ENCODE results near the gene UPF1. TPM values are rescaled to one million over a fixed set of nuclear protein-coding genes. Genes with fewer than 3 reads are reported as not detected.
"Not testable (repeated sequence)": the region's sequence is repeated elsewhere in the genome, so short reads cannot be mapped to it uniquely, and the experiment has no call there.

The UPF1 gene
- total and polyA plus RNA-seq, 7 donors: 27.6 to 62.1 (median 49.0) TPM

DNA sequence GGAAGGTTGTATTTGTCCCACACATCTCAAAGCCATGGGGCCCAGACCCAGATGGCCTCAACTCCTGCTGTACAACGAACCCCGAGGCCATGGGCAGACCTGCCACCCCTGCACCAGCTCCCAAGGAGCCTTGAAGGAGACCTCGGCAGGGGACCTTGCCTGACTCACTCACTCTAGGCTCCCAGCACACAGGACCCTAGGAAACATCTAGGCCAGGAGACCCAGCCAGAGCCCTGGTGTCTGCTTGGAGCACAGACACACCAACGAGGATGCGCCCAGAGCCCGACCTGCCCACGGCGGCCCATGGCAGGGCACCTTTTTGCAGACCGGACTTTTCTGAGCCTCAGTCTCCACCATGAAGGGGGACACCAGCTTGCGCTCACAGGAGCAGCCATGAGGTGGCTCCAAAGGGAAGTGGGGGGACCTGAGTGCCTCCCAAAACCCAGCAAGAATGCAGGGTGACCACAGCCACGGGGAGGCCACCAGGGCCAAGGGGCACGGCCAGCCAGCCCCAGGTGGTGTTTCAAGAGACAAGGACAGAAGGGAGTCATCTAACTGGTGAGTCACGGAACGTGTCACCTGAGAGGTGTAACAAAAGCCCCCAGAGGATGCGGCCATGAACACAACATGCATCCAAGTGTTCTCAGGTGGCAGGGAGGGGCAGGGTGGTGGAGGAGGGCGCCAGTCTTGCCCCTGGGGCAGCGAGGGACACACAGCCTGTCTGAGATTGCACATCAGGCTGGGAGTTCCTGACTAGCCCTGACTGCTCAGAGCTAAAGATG, 69.1 kb downstream of the UPF1 start:
- Histone ChIP-seq H3K9me3 (no peaks in the 10 kb centered on the region), H3K4me1 (peaks cover 0 to 6% (median 5%) of the 10 kb centered on the region in 4 donors), H3K4me3 (no peak overlapping the region), H3K27ac (no peak overlapping the region), H3K36me3 (peaks cover 9 to 66% (median 31%) of the 10 kb centered on the region in 4 donors), H3K27me3 (peaks cover 0 to 24% (median 10%) of the 10 kb centered on the region in 3 donors)
- DNase-seq: no peak
- intact Hi-C loops (cut with DNase I): no loop called here
- TF ChIP-seq POLR2A (IDR thresholded peaks at IDR 0.05) (no peak), EP300 (IDR thresholded peaks at IDR 0.05) (no peak), POLR2AphosphoS5 (IDR thresholded peaks at IDR 0.05) (no peak)
- TF ChIP-seq, protein P1, sequence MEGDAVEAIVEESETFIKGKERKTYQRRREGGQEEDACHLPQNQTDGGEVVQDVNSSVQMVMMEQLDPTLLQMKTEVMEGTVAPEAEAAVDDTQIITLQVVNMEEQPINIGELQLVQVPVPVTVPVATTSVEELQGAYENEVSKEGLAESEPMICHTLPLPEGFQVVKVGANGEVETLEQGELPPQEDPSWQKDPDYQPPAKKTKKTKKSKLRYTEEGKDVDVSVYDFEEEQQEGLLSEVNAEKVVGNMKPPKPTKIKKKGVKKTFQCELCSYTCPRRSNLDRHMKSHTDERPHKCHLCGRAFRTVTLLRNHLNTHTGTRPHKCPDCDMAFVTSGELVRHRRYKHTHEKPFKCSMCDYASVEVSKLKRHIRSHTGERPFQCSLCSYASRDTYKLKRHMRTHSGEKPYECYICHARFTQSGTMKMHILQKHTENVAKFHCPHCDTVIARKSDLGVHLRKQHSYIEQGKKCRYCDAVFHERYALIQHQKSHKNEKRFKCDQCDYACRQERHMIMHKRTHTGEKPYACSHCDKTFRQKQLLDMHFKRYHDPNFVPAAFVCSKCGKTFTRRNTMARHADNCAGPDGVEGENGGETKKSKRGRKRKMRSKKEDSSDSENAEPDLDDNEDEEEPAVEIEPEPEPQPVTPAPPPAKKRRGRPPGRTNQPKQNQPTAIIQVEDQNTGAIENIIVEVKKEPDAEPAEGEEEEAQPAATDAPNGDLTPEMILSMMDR (IDR thresholded peaks at IDR 0.05): no peak
- 87 to 93% methylated on average over 17 of the region's 17 CpGs for WGBS, 2 donors

DNA sequence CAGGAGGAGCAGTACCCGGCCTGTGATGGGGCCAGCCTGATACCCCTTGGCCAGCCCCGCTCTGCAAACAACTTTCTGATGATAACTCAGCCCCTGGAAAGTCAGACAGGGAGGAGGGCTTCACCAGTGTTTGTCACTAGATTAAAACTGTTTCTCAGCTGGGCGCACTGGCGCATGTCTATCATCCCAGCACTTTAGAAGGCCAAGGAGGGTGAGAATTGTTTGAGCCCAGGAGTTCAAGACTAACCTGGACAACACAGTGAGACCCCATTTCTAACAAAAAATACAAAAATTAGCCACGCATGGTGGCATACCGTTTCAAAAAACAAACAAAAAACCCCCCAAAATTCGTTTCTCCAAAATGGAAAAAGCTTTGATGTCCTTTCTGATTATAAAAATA, 69.7 kb downstream of the UPF1 start:
- 90 to 94% methylated on average over 7 of the region's 7 CpGs for WGBS, 2 donors
- H3K4me3 ChIP-seq: no peak overlapping the region
- intact Hi-C loops (cut with DNase I): no loop called here
- H3K4me1 ChIP-seq: peaks cover 0 to 2% (median under 1%) of the 10 kb centered on the region in 4 donors
- H3K27ac ChIP-seq: no peak overlapping the region
- DNase-seq: no peak
- peaks cover 9 to 72% (median 34%) of the 10 kb centered on the region in 4 donors for H3K36me3 ChIP-seq
- TF ChIP-seq POLR2A (IDR thresholded peaks at IDR 0.05) (no peak), POLR2AphosphoS5 (IDR thresholded peaks at IDR 0.05) (no peak), EP300 (IDR thresholded peaks at IDR 0.05) (no peak)
- TF ChIP-seq, protein P1 (IDR thresholded peaks at IDR 0.05): no peak
- no peaks in the 10 kb centered on the region for H3K9me3 ChIP-seq
- peaks cover 0 to 19% (median 6%) of the 10 kb centered on the region in 3 donors for H3K27me3 ChIP-seq

DNA sequence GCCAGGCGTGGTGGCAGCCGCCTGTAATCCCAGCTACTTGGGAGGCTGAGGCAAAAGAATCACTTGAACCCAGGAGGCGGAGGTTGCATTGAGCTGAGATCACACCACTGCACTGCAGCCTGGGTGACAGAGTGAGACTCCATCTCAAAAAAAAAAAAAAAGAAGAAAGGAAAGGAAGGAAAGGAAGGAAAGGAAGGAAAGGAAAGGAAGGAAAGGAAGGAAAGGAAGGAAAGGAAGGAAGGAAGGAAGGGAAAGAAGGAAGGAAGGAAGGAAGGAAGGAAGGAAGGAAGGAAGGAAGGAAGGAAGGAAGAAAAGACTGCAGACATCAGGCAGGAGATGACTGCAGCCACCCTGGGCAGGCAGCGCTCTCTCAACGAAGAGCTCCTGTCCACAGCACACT, 70.8 kb downstream of the UPF1 start:
- intact Hi-C loops (cut with DNase I); H3K9me3 ChIP-seq; H3K4me3 ChIP-seq; DNase-seq; H3K27me3 ChIP-seq; H3K27ac ChIP-seq; H3K4me1 ChIP-seq: not testable (repeated sequence)
- peaks cover 9 to 81% (median 39%) of the 10 kb centered on the region in 4 donors for H3K36me3 ChIP-seq
- WGBS, 2 donors: 95 to 96% methylated on average over 5 of the region's 5 CpGs

GRCh38 chr19:18903156-18904037, 71.6 kb downstream of the UPF1 start:
- no peak for DNase-seq
- TF ChIP-seq POLR2AphosphoS5 (IDR thresholded peaks at IDR 0.05): no peak
- TF ChIP-seq, protein P1 (IDR thresholded peaks at IDR 0.05): no peak
- TF ChIP-seq POLR2A (IDR thresholded peaks at IDR 0.05): no peak
- TF ChIP-seq EP300 (IDR thresholded peaks at IDR 0.05): no peak
- WGBS, 2 donors: 91% methylated on average over 29 of the region's 29 CpGs
- H3K36me3 ChIP-seq: peaks cover 9 to 87% (median 39%) of the 10 kb centered on the region in 4 donors
- H3K4me3 ChIP-seq: no peak overlapping the region
- no peaks in the 10 kb centered on the region for H3K4me1 ChIP-seq
- intact Hi-C loops (cut with DNase I): no loop called here
- H3K27ac ChIP-seq: no peak overlapping the region
- H3K27me3 ChIP-seq: peaks cover 0 to under 1% (median 0%) of the 10 kb centered on the region in 3 donors
- H3K9me3 ChIP-seq: no peaks in the 10 kb centered on the region
